ENCODE data around the gene MYRIP. TPM values are rescaled to one million over a fixed set of nuclear protein-coding genes. Genes with fewer than 3 reads are reported as not detected.

MYRIP gene
- total RNA-seq, 1 donor from 2014 or later, result not detected

DNA sequence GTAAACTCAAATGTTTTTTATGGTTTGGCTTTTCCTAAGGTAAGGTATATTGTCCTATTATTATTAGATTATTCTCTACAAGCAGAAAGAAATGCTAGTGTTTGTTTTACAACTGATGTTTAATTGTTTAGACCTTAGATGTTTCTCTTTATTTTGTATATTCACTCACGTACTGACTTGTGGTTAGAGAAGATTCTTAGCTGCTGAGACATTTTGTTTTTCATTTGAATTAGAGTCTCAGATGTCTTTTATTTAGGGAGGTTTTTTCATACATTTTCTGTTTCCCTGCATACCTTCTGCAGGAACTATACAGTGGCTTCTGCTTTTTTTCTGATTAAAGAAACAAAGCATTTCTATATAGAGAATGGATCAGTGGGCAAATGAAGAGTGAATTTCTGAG is 110.9 kb downstream of the MYRIP start:
- H3K9me3 Mint-ChIP-seq, result no peaks in the 10 kb centered on the region
- H3K36me3 Mint-ChIP-seq (ENCODE audit: low read depth), result no peaks in the 10 kb centered on the region
- H3K27me3 Mint-ChIP-seq (ENCODE audit: insufficient read depth), result peaks cover 4% of the 10 kb centered on the region
- no peak for DNase-seq (ENCODE audit: low spot score)
- intact Hi-C loops (cut with micrococcal nuclease), result no loop called here
- no peak overlapping the region for H3K27ac Mint-ChIP-seq
- no peaks in the 10 kb centered on the region for H3K4me1 Mint-ChIP-seq (ENCODE audit: low read depth)
- H3K4me3 Mint-ChIP-seq, result no peak overlapping the region

DNA sequence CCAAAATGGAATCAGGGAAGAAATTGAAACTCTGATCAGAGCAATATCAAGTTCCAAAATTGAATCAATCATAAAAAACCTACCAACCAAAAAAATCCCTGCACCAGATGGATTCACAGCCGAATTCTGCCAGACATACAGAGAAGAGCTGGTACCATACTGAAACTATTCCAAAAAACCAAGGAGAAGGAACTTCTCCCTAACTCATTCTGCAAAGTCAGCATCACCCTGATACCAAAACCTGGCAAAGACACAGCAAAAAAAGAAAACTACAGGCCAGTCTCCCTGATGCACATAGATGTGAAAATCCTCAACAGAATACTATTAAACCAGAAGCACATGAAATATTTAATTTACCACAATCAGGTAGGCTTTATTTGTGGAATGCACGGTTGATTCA is 118.1 kb downstream of the MYRIP start:
- intact Hi-C loops (cut with micrococcal nuclease), result no loop called here
- Mint-ChIP-seq H3K4me3 (no peak overlapping the region), H3K27me3 (ENCODE audit: insufficient read depth) (peaks cover 6% of the 10 kb centered on the region), H3K36me3 (ENCODE audit: low read depth) (no peaks in the 10 kb centered on the region), H3K9me3 (no peaks in the 10 kb centered on the region), H3K4me1 (ENCODE audit: low read depth) (no peaks in the 10 kb centered on the region), H3K27ac (no peak overlapping the region)
- no peak for DNase-seq (ENCODE audit: low spot score)

DNA sequence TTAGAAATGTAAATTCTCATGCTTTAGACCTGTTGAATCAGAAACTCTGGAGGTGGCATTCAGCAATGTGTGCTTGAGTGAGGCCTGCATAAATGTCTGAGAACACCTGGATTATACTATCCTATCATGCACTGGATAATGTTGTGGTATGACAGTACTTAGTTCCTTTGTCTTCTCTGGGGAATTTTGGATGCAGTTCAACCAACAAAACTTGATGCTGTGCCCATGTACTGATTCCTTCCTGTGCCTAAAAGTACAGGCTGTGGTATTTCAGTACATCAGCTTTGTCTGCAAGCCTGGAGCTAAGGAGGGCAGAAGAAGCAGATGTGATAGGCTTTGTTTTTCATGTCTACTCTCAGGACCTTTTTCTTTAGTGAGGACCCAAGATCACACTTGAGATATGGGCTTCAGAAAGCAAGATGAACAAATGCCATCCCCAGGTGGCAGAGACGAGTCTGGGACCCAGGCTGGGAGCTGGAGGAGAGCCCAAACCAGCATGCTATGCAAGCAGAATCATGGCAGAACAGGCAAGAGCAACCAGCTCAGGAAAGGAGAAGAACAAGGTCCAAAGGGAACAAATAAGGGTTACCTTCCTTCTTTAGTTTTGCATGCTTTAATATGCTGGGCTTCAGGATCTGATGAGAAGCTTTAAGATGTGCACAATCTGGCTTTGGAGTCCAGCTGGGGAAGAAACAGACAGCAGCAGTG is 124.7 kb downstream of the MYRIP start:
- Mint-ChIP-seq H3K9me3 (no peaks in the 10 kb centered on the region), H3K4me3 (no peak overlapping the region), H3K4me1 (ENCODE audit: low read depth) (no peaks in the 10 kb centered on the region), H3K36me3 (ENCODE audit: low read depth) (no peaks in the 10 kb centered on the region), H3K27me3 (ENCODE audit: insufficient read depth) (peaks cover 3% of the 10 kb centered on the region), H3K27ac (no peak overlapping the region)
- no peak for DNase-seq (ENCODE audit: low spot score)
- intact Hi-C loops (cut with micrococcal nuclease), result no loop called here

DNA sequence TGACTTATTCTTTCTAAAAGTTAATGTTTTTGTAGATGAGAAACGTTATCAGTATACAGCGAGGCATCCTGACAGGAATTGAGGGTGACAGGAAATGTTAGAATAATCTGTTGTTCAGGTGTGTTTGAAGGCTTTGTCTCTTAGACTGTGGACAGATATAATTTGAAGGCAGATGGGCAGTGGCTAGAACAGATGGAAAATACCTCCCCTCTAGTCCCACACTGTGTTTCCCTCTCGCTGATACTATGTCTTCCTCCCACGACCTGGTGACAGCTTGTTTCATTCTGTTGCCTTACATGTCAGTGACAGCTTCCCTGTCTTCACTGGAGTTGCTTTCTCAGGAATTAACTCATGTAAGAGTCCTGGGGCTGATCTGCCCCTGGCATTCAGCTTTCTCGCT is 125.3 kb downstream of the MYRIP start:
- intact Hi-C loops (cut with micrococcal nuclease), result no loop called here

DNA sequence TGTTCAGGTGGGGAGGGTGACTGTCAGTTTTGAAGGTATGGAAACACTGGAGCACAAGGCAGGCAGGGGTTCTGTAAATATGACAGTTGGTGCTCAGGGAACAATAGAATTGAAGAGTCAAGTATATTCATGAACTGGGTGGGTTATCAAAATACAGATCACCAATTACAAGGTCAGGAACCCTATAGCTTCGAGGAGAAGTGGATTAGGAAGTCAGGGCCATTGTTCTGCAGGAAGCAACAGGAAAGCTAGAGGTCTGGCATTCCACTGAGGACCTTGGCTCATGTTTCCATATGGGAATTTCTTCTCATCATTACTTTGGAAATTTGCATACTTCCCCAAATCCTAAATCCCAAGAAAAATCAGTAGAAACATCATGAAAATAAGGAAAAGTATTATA is 125.9 kb downstream of the MYRIP start:
- Mint-ChIP-seq H3K4me1 (ENCODE audit: low read depth) (no peaks in the 10 kb centered on the region), H3K27me3 (ENCODE audit: insufficient read depth) (peaks cover 3% of the 10 kb centered on the region), H3K9me3 (no peaks in the 10 kb centered on the region), H3K27ac (no peak overlapping the region), H3K4me3 (no peak overlapping the region), H3K36me3 (ENCODE audit: low read depth) (no peaks in the 10 kb centered on the region)
- no peak for DNase-seq (ENCODE audit: low spot score)
- intact Hi-C loops (cut with micrococcal nuclease), result no loop called here

More for the DNA sequence above, 125.3 kb downstream of the MYRIP start:
- Mint-ChIP-seq H3K4me1 (ENCODE audit: low read depth) (no peaks in the 10 kb centered on the region), H3K9me3 (no peaks in the 10 kb centered on the region), H3K27me3 (ENCODE audit: insufficient read depth) (peaks cover 3% of the 10 kb centered on the region), H3K27ac (no peak overlapping the region), H3K36me3 (ENCODE audit: low read depth) (no peaks in the 10 kb centered on the region), H3K4me3 (no peak overlapping the region)
- DNase-seq (ENCODE audit: low spot score), result no peak

DNA sequence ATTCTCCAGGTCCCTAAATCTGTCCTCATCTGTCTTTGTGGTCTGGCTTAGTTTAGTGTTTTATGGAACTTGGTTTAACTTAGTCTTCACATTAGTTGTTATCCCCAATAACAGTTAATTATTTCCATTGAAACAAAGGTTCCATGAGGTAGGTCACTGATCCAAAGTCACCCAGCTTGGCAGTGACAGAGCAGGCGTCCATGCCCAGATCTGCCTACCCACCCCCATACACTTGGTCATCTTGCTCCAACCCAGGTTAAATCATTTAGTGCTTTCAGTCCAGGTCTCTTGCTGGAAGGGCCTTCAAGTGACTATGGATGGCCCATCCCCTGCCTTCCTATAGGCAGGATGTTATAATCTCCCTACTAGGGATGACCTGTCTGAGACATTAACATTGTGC is 127.4 kb downstream of the MYRIP start:
- intact Hi-C loops (cut with micrococcal nuclease), result no loop called here
- Mint-ChIP-seq H3K4me3 (no peak overlapping the region), H3K36me3 (ENCODE audit: low read depth) (no peaks in the 10 kb centered on the region), H3K27me3 (ENCODE audit: insufficient read depth) (no peaks in the 10 kb centered on the region), H3K9me3 (no peaks in the 10 kb centered on the region), H3K27ac (no peak overlapping the region), H3K4me1 (ENCODE audit: low read depth) (no peaks in the 10 kb centered on the region)
- DNase-seq (ENCODE audit: low spot score), result no peak

DNA sequence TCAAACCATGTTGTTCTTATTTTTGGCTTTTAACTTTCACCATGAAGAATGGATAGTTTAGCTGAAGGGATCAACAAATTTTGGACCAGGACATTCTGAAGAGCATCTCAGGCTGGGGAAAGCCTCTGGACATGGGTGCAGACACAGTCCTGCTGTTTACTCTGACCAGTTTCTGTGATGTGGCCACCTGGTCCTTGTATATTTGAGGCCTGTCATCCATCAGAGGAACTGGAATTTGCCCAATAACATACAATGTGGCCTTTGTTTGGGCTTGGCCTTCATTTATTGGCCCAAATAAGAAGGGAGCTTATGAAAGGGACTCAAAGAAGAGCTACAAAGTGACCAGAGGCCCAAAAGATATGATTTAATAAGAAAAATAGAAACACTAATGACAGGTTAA is 127.9 kb downstream of the MYRIP start:
- no peaks in the 10 kb centered on the region for H3K27me3 Mint-ChIP-seq (ENCODE audit: insufficient read depth)
- H3K36me3 Mint-ChIP-seq (ENCODE audit: low read depth), result no peaks in the 10 kb centered on the region
- H3K4me1 Mint-ChIP-seq (ENCODE audit: low read depth), result no peaks in the 10 kb centered on the region
- H3K9me3 Mint-ChIP-seq, result no peaks in the 10 kb centered on the region
- intact Hi-C loops (cut with micrococcal nuclease), result no loop called here
- DNase-seq (ENCODE audit: low spot score), result no peak
- no peak overlapping the region for H3K4me3 Mint-ChIP-seq
- no peak overlapping the region for H3K27ac Mint-ChIP-seq

DNA sequence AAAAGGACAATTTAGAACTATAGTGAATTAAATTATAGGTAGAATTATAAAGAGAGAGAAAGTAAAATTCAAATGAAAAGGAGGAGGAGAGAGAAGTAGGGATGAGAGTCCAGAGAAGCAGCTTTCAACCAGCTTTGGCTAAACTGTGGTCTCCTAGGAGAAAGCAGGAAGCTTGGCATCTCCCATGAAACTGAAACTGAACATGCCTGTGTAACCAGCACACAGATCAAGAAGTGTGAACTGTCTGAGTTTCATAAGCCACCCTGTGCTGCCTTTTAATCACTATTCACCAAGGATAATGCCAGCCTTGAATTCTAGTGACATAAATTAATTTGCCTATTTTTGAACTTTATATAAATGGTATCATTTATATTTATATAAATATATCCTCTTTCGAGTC is 128.5 kb downstream of the MYRIP start:
- Mint-ChIP-seq H3K4me1 (ENCODE audit: low read depth) (no peaks in the 10 kb centered on the region), H3K27ac (no peak overlapping the region)

DNA sequence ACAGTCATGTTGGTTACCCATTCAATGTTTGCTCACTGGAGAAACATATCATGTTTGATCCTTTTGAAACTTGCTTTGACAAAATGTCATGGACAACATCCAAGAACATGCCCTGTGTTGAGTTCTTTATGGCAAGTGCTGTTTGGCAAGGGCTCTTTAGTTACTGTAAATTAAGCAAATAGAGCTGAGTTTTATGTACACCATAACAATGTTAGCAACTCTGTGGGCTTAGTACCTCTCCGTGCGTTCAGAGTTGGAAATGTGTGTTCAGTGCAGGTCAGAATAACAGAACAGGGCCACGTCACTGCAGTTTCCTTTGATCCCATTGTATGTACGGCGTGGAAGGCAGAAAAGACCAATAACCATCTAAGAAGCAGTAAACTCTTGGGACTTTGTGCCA is 132.5 kb downstream of the MYRIP start:
- Mint-ChIP-seq H3K4me3 (no peak overlapping the region), H3K27me3 (ENCODE audit: insufficient read depth) (no peaks in the 10 kb centered on the region), H3K4me1 (ENCODE audit: low read depth) (no peaks in the 10 kb centered on the region), H3K27ac (no peak overlapping the region), H3K36me3 (ENCODE audit: low read depth) (no peaks in the 10 kb centered on the region), H3K9me3 (no peaks in the 10 kb centered on the region)
- DNase-seq (ENCODE audit: low spot score), result no peak
- intact Hi-C loops (cut with micrococcal nuclease), result no loop called here

More for the DNA sequence above, 128.5 kb downstream of the MYRIP start:
- no peaks in the 10 kb centered on the region for H3K27me3 Mint-ChIP-seq (ENCODE audit: insufficient read depth)
- H3K36me3 Mint-ChIP-seq (ENCODE audit: low read depth), result no peaks in the 10 kb centered on the region
- H3K9me3 Mint-ChIP-seq, result no peaks in the 10 kb centered on the region
- DNase-seq (ENCODE audit: low spot score), result no peak
- no peak overlapping the region for H3K4me3 Mint-ChIP-seq
- intact Hi-C loops (cut with micrococcal nuclease), result no loop called here

DNA sequence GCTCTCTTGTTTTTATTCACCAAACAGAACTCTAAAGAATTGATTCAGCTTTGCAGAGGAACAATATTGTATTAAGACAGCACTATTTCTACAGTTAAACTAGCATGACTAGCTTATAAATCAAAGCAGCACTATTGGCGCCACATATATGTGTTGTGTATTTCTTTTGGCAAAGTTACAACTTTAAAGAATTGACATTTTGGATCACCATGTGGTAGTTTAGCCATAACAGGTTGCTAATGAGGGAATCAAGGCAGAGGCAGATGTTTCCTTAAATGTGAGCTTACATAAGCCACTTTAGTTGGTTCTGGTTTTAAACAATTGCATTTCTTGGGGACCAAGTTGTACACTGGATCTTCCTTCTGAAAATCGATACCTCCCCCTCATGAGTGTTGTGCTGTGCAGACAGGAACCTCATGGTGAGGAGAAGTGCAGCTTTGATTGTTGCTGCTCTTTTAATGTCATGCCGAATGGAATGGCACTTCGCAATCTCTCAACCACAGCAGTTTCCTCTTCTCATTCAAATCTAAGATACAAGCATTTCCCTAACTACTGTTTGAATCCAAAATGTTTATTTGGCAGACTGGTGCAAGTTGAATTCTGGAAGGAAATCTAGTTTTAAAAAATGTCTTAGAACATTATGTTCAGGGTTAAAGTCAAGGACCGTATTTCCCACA is 151.2 kb downstream of the MYRIP start:
- no peak for DNase-seq (ENCODE audit: low spot score)

DNA sequence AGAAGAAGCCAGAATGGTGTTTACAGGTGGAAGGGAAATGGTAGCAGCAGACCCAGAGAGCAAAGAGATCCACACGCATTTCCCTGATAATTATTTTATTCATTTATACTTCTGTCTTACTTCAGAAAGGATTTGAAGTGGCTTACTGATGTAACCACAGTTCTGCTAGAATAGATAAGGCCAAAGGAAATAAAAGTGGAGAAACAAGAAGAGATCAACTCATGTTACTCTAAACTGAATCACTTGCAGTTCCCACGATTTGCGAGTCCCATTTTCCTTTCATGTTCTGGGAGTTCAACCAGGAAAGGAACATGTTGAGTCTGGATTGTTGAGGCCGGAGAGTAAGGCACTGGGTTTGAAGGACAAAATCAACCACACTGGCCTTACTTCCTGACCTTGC is 151.8 kb downstream of the MYRIP start:
- Mint-ChIP-seq H3K4me3 (no peak overlapping the region), H3K9me3 (no peaks in the 10 kb centered on the region), H3K27me3 (ENCODE audit: insufficient read depth) (no peaks in the 10 kb centered on the region), H3K4me1 (ENCODE audit: low read depth) (no peaks in the 10 kb centered on the region), H3K36me3 (ENCODE audit: low read depth) (no peaks in the 10 kb centered on the region), H3K27ac (no peak overlapping the region)
- intact Hi-C loops (cut with micrococcal nuclease), result no loop called here
- no peak for DNase-seq (ENCODE audit: low spot score)

More for the DNA sequence above, 151.2 kb downstream of the MYRIP start:
- no peak overlapping the region for H3K27ac Mint-ChIP-seq
- H3K4me1 Mint-ChIP-seq (ENCODE audit: low read depth), result no peaks in the 10 kb centered on the region
- intact Hi-C loops (cut with micrococcal nuclease), result no loop called here
- no peaks in the 10 kb centered on the region for H3K27me3 Mint-ChIP-seq (ENCODE audit: insufficient read depth)
- H3K36me3 Mint-ChIP-seq (ENCODE audit: low read depth), result no peaks in the 10 kb centered on the region
- H3K4me3 Mint-ChIP-seq, result no peak overlapping the region
- H3K9me3 Mint-ChIP-seq, result no peaks in the 10 kb centered on the region

DNA sequence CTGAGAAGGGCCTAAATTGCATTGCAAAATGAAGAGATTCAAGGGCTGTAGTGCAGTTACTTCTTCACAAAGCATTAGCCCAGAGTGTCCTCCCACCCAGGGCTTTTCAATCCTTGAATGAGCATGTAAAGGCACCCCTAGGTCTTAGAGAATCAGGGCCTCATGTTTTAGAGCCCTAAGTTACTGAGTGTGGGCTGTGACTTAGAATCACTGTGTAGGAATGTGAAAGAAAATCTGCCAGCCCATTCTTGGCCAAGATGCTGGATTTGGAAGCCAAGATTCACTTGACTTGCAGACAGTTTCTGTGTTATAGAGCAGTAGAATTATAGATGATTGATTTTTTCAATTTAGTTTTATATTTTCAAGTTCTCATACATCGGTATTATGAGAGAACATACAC is 153.2 kb downstream of the MYRIP start:
- DNase-seq (ENCODE audit: low spot score), result no peak
- Mint-ChIP-seq H3K4me1 (ENCODE audit: low read depth) (no peaks in the 10 kb centered on the region), H3K27me3 (ENCODE audit: insufficient read depth) (peaks cover 2% of the 10 kb centered on the region), H3K27ac (no peak overlapping the region), H3K4me3 (no peak overlapping the region), H3K36me3 (ENCODE audit: low read depth) (no peaks in the 10 kb centered on the region), H3K9me3 (no peaks in the 10 kb centered on the region)
- intact Hi-C loops (cut with micrococcal nuclease), result no loop called here

DNA sequence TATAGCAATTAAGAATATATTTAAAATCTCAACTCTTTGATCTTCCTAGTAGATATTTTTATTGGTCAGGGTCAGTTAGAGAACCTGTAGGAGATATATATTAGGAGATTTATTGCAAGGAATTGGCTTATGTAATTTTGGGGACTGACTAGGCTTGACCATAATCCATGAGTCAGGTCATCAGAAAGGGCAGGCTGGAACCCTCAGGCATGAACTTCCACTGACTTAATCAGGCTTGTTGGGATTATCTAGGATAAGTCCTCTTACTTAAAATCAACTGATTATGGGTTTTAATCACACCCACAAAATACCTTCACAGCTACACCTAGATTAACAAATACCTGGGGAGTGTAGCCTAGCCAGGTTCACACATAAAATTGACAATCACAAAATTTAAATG is 156.1 kb downstream of the MYRIP start:
- DNase-seq (ENCODE audit: low spot score), result no peak
- no peaks in the 10 kb centered on the region for H3K9me3 Mint-ChIP-seq
- no peak overlapping the region for H3K27ac Mint-ChIP-seq
- H3K4me1 Mint-ChIP-seq (ENCODE audit: low read depth), result no peaks in the 10 kb centered on the region
- H3K27me3 Mint-ChIP-seq (ENCODE audit: insufficient read depth), result peaks cover 5% of the 10 kb centered on the region
- intact Hi-C loops (cut with micrococcal nuclease), result no loop called here
- H3K4me3 Mint-ChIP-seq, result no peak overlapping the region
- no peaks in the 10 kb centered on the region for H3K36me3 Mint-ChIP-seq (ENCODE audit: low read depth)
